ENCODE data around the gene NDUFAF8.

The NDUFAF8 gene

GRCh38 chr17:81219476-81220180 is 19.5 kb upstream of the NDUFAF8 start:
- no peak for ATAC-seq

GRCh38 chr17:81221371-81221841 is 17.7 kb upstream of the NDUFAF8 start:
- ATAC-seq = no peak
- TF ChIP-seq, protein P1, sequence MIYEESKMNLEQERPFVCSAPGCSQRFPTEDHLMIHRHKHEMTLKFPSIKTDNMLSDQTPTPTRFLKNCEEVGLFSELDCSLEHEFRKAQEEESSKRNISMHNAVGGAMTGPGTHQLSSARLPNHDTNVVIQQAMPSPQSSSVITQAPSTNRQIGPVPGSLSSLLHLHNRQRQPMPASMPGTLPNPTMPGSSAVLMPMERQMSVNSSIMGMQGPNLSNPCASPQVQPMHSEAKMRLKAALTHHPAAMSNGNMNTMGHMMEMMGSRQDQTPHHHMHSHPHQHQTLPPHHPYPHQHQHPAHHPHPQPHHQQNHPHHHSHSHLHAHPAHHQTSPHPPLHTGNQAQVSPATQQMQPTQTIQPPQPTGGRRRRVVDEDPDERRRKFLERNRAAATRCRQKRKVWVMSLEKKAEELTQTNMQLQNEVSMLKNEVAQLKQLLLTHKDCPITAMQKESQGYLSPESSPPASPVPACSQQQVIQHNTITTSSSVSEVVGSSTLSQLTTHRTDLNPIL (CRISPR knock-in tag; IDR thresholded peaks at IDR 0.05; ENCODE audit: low read depth) = no peak
- no peak for TF ChIP-seq ZC3H10 (CRISPR knock-in tag; IDR thresholded peaks at IDR 0.05)
- no peak for TF ChIP-seq OSR1 (CRISPR knock-in tag; IDR thresholded peaks at IDR 0.05)
- no peak for TF ChIP-seq ZFP3 (CRISPR knock-in tag; IDR thresholded peaks at IDR 0.05)
- TF ChIP-seq TSHZ2 (CRISPR knock-in tag; IDR thresholded peaks at IDR 0.05) = no peak
- no peak for TF ChIP-seq TOX (CRISPR knock-in tag; IDR thresholded peaks at IDR 0.05; ENCODE audit: borderline replicate concordance)
- no peak for TF ChIP-seq CSDC2 (CRISPR knock-in tag; IDR thresholded peaks at IDR 0.05)
- TF ChIP-seq ESRRG (CRISPR knock-in tag; IDR thresholded peaks at IDR 0.05) = no peak

More at GRCh38 chr17:81219476-81220180, 19.5 kb upstream of the NDUFAF8 start:
- TF ChIP-seq PATZ1 (CRISPR knock-in tag; IDR thresholded peaks at IDR 0.05; ENCODE audit: borderline replicate concordance) = no peak
- TF ChIP-seq, protein P2, sequence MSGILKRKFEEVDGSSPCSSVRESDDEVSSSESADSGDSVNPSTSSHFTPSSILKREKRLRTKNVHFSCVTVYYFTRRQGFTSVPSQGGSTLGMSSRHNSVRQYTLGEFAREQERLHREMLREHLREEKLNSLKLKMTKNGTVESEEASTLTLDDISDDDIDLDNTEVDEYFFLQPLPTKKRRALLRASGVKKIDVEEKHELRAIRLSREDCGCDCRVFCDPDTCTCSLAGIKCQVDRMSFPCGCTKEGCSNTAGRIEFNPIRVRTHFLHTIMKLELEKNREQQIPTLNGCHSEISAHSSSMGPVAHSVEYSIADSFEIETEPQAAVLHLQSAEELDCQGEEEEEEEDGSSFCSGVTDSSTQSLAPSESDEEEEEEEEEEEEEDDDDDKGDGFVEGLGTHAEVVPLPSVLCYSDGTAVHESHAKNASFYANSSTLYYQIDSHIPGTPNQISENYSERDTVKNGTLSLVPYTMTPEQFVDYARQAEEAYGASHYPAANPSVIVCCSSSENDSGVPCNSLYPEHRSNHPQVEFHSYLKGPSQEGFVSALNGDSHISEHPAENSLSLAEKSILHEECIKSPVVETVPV (CRISPR knock-in tag; IDR thresholded peaks at IDR 0.05) = no peak
- no peak for TF ChIP-seq OSR1 (CRISPR knock-in tag; IDR thresholded peaks at IDR 0.05)
- TF ChIP-seq ARNTL (CRISPR knock-in tag; IDR thresholded peaks at IDR 0.05; ENCODE audit: borderline replicate concordance, low read depth) = no peak
- no peak for TF ChIP-seq TSHZ2 (CRISPR knock-in tag; IDR thresholded peaks at IDR 0.05)
- TF ChIP-seq, protein P1 (CRISPR knock-in tag; IDR thresholded peaks at IDR 0.05; ENCODE audit: low read depth) = no peak
- no peak for TF ChIP-seq POU6F1 (CRISPR knock-in tag; IDR thresholded peaks at IDR 0.05; ENCODE audit: borderline replicate concordance, low read depth)
- TF ChIP-seq BACH2 (CRISPR knock-in tag; IDR thresholded peaks at IDR 0.05; ENCODE audit: borderline replicate concordance) = no peak
- no peak for TF ChIP-seq ZNF70 (CRISPR knock-in tag; IDR thresholded peaks at IDR 0.05)
- TF ChIP-seq PPARA (CRISPR knock-in tag; IDR thresholded peaks at IDR 0.05; ENCODE audit: borderline replicate concordance) = no peak
- TF ChIP-seq ZC3H10 (CRISPR knock-in tag; IDR thresholded peaks at IDR 0.05) = no peak
- TF ChIP-seq TCF4 (CRISPR knock-in tag; IDR thresholded peaks at IDR 0.05; ENCODE audit: borderline replicate concordance) = no peak
- TF ChIP-seq ZFP3 (CRISPR knock-in tag; IDR thresholded peaks at IDR 0.05) = no peak
- TF ChIP-seq ZFP30 (CRISPR knock-in tag; IDR thresholded peaks at IDR 0.05) = no peak
- TF ChIP-seq ZNF565 (CRISPR knock-in tag; conservative IDR thresholded peaks at IDR 0.05; ENCODE audit: low read depth) = no peak
- no peak for TF ChIP-seq RARB (CRISPR knock-in tag; IDR thresholded peaks at IDR 0.05)
- no peak for TF ChIP-seq CSDC2 (CRISPR knock-in tag; IDR thresholded peaks at IDR 0.05)
- no peak for TF ChIP-seq ZNF8 (CRISPR knock-in tag; IDR thresholded peaks at IDR 0.05)

Measured in SK-N-SH treated with all-trans-retinoic acid at 6 μM for 48 hours (cell line).